ENCODE data around the gene NCBP2. TPM values are rescaled to one million over a fixed set of nuclear protein-coding genes. Genes with fewer than 3 reads are reported as not detected.

NCBP2 gene
- polyA plus RNA-seq, 1 donor from 2014 or later, result 138 TPM

- Histone ChIP-seq H3K27me3 (ENCODE audit: insufficient read depth, low read depth, low read length) (no peaks in the 10 kb centered on the region), H3K4me2 (ENCODE audit: low read length) (no peak overlapping the region), H2AFZ (ENCODE audit: low read depth, low read length) (no peak overlapping the region), H3K9me2 (ENCODE audit: insufficient read depth, low read length) (no peaks in the 10 kb centered on the region), H4K20me1 (ENCODE audit: insufficient read depth) (no peaks in the 10 kb centered on the region), H3K79me2 (replicated peaks; ENCODE audit: insufficient read depth, low read length) (no peaks in the 10 kb centered on the region), H3F3A (ENCODE audit: insufficient read depth, low read length, poor library complexity, severe bottlenecking) (no peaks in the 10 kb centered on the region), H3K4me3 (ENCODE audit: low read length) (no peak overlapping the region), H3K27ac (ENCODE audit: low read length) (no peak overlapping the region), H3K36me3 (ENCODE audit: insufficient read depth, low read length) (no peaks in the 10 kb centered on the region), H3K9ac (ENCODE audit: low read length) (no peak overlapping the region), H3K9me3 (ENCODE audit: low read length) (peaks cover 2% of the 10 kb centered on the region)
- TF ChIP-seq SMC3 (conservative IDR thresholded peaks at IDR 0.05; ENCODE audit: poor library complexity) (no peak), MXI1 (conservative IDR thresholded peaks at IDR 0.05; ENCODE audit: poor library complexity, severe bottlenecking) (no peak), EZH2 (IDR thresholded peaks at IDR 0.05; ENCODE audit: borderline replicate concordance, insufficient read depth, low read length, poor library complexity, severe bottlenecking) (no peak), RAD21 (conservative IDR thresholded peaks at IDR 0.05) (no peak), REST (IDR thresholded peaks at IDR 0.05; ENCODE audit: borderline replicate concordance) (no peak), EP300 (conservative IDR thresholded peaks at IDR 0.05; ENCODE audit: poor library complexity, severe bottlenecking) (no peak), TAF1 (IDR thresholded peaks at IDR 0.05; ENCODE audit: low read depth) (no peak), CTCF (IDR thresholded peaks at IDR 0.05; ENCODE audit: poor library complexity, severe bottlenecking) (no peak), POLR2AphosphoS5 (IDR thresholded peaks at IDR 0.05) (no peak)
Measured at GRCh38 chr3:196983186-196983585, 40.9 kb upstream of the NCBP2 start.

- Histone ChIP-seq H3F3A (ENCODE audit: insufficient read depth, low read length, poor library complexity, severe bottlenecking) (no peaks in the 10 kb centered on the region), H3K9me2 (ENCODE audit: insufficient read depth, low read length) (no peaks in the 10 kb centered on the region), H3K79me2 (replicated peaks; ENCODE audit: insufficient read depth, low read length) (no peaks in the 10 kb centered on the region), H3K27ac (ENCODE audit: low read length) (no peak overlapping the region), H2AFZ (ENCODE audit: low read depth, low read length) (no peak overlapping the region), H3K36me3 (ENCODE audit: insufficient read depth, low read length) (no peaks in the 10 kb centered on the region), H3K9me3 (ENCODE audit: low read length) (peaks cover 2% of the 10 kb centered on the region), H3K4me3 (ENCODE audit: low read length) (no peak overlapping the region), H3K9ac (ENCODE audit: low read length) (no peak overlapping the region), H3K4me2 (ENCODE audit: low read length) (no peak overlapping the region), H4K20me1 (ENCODE audit: insufficient read depth) (no peaks in the 10 kb centered on the region), H3K27me3 (ENCODE audit: insufficient read depth, low read depth, low read length) (no peaks in the 10 kb centered on the region)
- TF ChIP-seq REST (IDR thresholded peaks at IDR 0.05; ENCODE audit: borderline replicate concordance), result no peak
- no peak for TF ChIP-seq EP300 (conservative IDR thresholded peaks at IDR 0.05; ENCODE audit: poor library complexity, severe bottlenecking)
- TF ChIP-seq POLR2AphosphoS5 (IDR thresholded peaks at IDR 0.05), result no peak
- no peak for TF ChIP-seq RAD21 (conservative IDR thresholded peaks at IDR 0.05)
- TF ChIP-seq TAF1 (IDR thresholded peaks at IDR 0.05; ENCODE audit: low read depth), result no peak
- no peak for TF ChIP-seq SMC3 (conservative IDR thresholded peaks at IDR 0.05; ENCODE audit: poor library complexity)
- no peak for TF ChIP-seq MXI1 (conservative IDR thresholded peaks at IDR 0.05; ENCODE audit: poor library complexity, severe bottlenecking)
- no peak for TF ChIP-seq CTCF (IDR thresholded peaks at IDR 0.05; ENCODE audit: poor library complexity, severe bottlenecking)
- TF ChIP-seq EZH2 (IDR thresholded peaks at IDR 0.05; ENCODE audit: borderline replicate concordance, insufficient read depth, low read length, poor library complexity, severe bottlenecking), result no peak
Measured at GRCh38 chr3:196981657-196982056, 39.3 kb upstream of the NCBP2 start.
